Keratinocyte (primary cell): ENCODE measurements around the gene KCNK17. TPM values are rescaled to one million over a fixed set of nuclear protein-coding genes. Genes with fewer than 3 reads are reported as not detected.

Experiments
- DNase-seq: peaks from one replicate; pipeline ENCODE4 v3.0.0-alpha.2; 2011; ENCODE audit warnings: low read depth, missing footprints, low spot score
- FAIRE-seq: peaks from 2 replicates; lab custom pipeline; 2011; peaks lifted over from hg19 to GRCh38; lab: Jason Lieb, UNC
- H2AFZ ChIP-seq: 2 replicates; pipeline ENCODE4 v1.6.0; 2012; ENCODE audit warnings: low read length, control low read depth, inconsistent platforms; ENCODE audit not compliant: control insufficient read depth
- H3K27ac ChIP-seq: 2 replicates; pipeline ENCODE4 v1.5.1; 2011; ENCODE audit warnings: low read length; ENCODE audit not compliant: control insufficient read depth, insufficient read depth
- H3K27me3 ChIP-seq: 3 replicates; pipeline ENCODE4 v1.6.0; 2011; ENCODE audit warnings: low read length; ENCODE audit not compliant: control insufficient read depth, insufficient read depth; ENCODE audit errors: extremely low read depth
- H3K36me3 ChIP-seq, 2 experiments: 2 replicates in 1 of 2; 3 replicates in 1 of 2; pipeline ENCODE4 v1.5.1; 2011; ENCODE audit warnings: low read length in 2 of 2, mild to moderate bottlenecking in 1 of 2; ENCODE audit not compliant: control insufficient read depth in 2 of 2, insufficient read depth in 2 of 2; ENCODE audit errors: extremely low read depth in 1 of 2
- H3K4me1 ChIP-seq: 3 replicates; pipeline ENCODE4 v1.5.1; 2011; ENCODE audit warnings: low read length; ENCODE audit not compliant: control insufficient read depth, insufficient read depth; ENCODE audit errors: extremely low read depth
- H3K4me2 ChIP-seq: 3 replicates; pipeline ENCODE4 v1.6.0; 2011; ENCODE audit warnings: low read depth, low read length; ENCODE audit not compliant: control insufficient read depth, insufficient read depth; ENCODE audit errors: extremely low read depth
- H3K4me3 ChIP-seq, 3 experiments: fragments of 200-600 bp in 1 of 3; sonication (generic) in 1 of 3; 2 replicates in 2 of 3; 3 replicates in 1 of 3; pipeline ENCODE4 v1.5.1; 2011 to 2016; ENCODE audit warnings: low read length in 3 of 3, mild to moderate bottlenecking in 3 of 3, control low read depth in 2 of 3, inconsistent platforms in 1 of 3, low read depth in 1 of 3, mixed read lengths in 1 of 3, mixed run types in 1 of 3, moderate library complexity in 1 of 3; ENCODE audit not compliant: control insufficient read depth in 2 of 3, insufficient read depth in 2 of 3; ENCODE audit errors: extremely low read depth in 1 of 3
- H3K79me2 ChIP-seq: 2 replicates; pipeline ENCODE4 v1.6.0; 2012; ENCODE audit warnings: low read length; ENCODE audit not compliant: control insufficient read depth, insufficient read depth
- H3K9ac ChIP-seq: 3 replicates; pipeline ENCODE4 v1.6.0; 2011; ENCODE audit warnings: low read length; ENCODE audit not compliant: control insufficient read depth, insufficient read depth; ENCODE audit errors: extremely low read depth
- H3K9me1 ChIP-seq: 3 replicates; pipeline ENCODE4 v1.6.0; 2011; ENCODE audit warnings: low read length; ENCODE audit not compliant: control insufficient read depth, insufficient read depth; ENCODE audit errors: extremely low read depth
- H3K9me3 ChIP-seq: 2 replicates; pipeline ENCODE4 v1.5.1; 2012; ENCODE audit warnings: low read depth, low read length; ENCODE audit not compliant: control insufficient read depth
- H4K20me1 ChIP-seq: 3 replicates; pipeline ENCODE4 v1.6.0; 2011; ENCODE audit warnings: low read length; ENCODE audit not compliant: control insufficient read depth, insufficient read depth; ENCODE audit errors: extremely low read depth
- CTCF ChIP-seq, 3 experiments: IDR thresholded peaks in 1 of 3; conservative IDR thresholded peaks in 1 of 3; optimal IDR thresholded peaks in 1 of 3; 2 replicates in 2 of 3; 3 replicates in 1 of 3; pipeline versions ENCODE3 to v1.5.1; 2011; ENCODE audit warnings: low read length in 3 of 3, mild to moderate bottlenecking in 3 of 3, moderate library complexity in 2 of 3, control low read depth in 1 of 3, inconsistent platforms in 1 of 3; ENCODE audit not compliant: insufficient read depth in 2 of 3; ENCODE audit errors: extremely low read depth in 1 of 3
- EZH2 ChIP-seq: IDR thresholded peaks from one replicate; pipeline ENCODE4 v1.6.1; 2012; ENCODE audit warnings: inconsistent platforms, mild to moderate bottlenecking, low read length, moderate library complexity
- dilution Hi-C: fragments of 300-500 bp; cut with MboI; formaldehyde crosslinking; loops from one replicate; pipeline ENCODE4 v1.7.0; 2020; ENCODE audit warnings: low sequenced_read_pairs; ENCODE audit not compliant: extremely low pct_ligation_motif_present
- polyA plus RNA-seq, 5 experiments: library from polyadenylated mRNA; depleted of rRNA in 3 of 5; stranded (reverse) in 3 of 5; stranded (forward) in 1 of 5; unstranded in 1 of 5; fragments of >200 nt; gene quantifications; 1 replicate in 1 of 5; 2 replicates in 3 of 5; 3 replicates in 1 of 5; pipeline versions ENCODE4 v1.2.1 to v1.2.3, GENCODE V29; 2011 to 2012; ENCODE audit warnings: missing spikeins in 2 of 5, low read depth in 1 of 5, low replicate concordance in 1 of 5

The KCNK17 gene
- polyA plus RNA-seq, 1 donor (not counting 4 experiments of a cell fraction or from before 2014, with no cell fraction given): not detected

DNA sequence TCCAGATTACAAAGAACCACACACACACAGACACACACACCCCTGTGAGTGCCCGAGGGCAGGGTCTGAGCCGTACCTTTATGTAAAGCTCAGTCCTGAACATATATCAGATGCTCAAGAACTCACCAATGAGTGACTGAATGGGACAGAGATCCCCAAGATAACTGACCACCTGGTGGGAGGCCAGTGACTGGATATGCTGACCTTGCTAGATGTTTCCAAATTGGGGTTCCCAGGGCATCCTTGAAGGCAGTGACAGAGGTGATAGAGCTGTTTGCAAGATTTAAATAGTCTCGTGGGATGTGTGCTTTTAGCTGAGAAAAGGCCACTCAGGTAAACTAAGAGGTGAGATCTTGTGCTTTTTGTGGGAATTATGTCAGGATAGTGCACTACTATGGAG is 39.3 kb downstream of the KCNK17 start:
- TF ChIP-seq CTCF (optimal IDR thresholded peaks at IDR 0.05 in 1 of 3, IDR thresholded peaks at IDR 0.05 in 1 of 3, conservative IDR thresholded peaks at IDR 0.05 in 1 of 3; ENCODE audit: extremely low read depth in 1 of 3, insufficient read depth in 2 of 3, low read length in 3 of 3) (no peak), EZH2 (no peak)
- Histone ChIP-seq H3K27ac (no peak overlapping the region), H3K4me1 (no peaks in the 10 kb centered on the region), H3K9ac (no peak overlapping the region), H3K27me3 (no peaks in the 10 kb centered on the region), H2AFZ (no peak overlapping the region), H3K9me3 (no peaks in the 10 kb centered on the region), H3K36me3 (no peaks in the 10 kb centered on the region), H3K79me2 (no peaks in the 10 kb centered on the region), H3K4me2 (no peak overlapping the region), H3K4me3 (no peak overlapping the region), H4K20me1 (no peaks in the 10 kb centered on the region), H3K9me1 (no peaks in the 10 kb centered on the region)
- no peak for DNase-seq
- dilution Hi-C loops: no loop called here
- FAIRE-seq: no peak

GRCh38 chr6:39274471-39274870 is 39.7 kb downstream of the KCNK17 start:
- Histone ChIP-seq H3K4me3 (no peak overlapping the region), H3K4me1 (no peaks in the 10 kb centered on the region), H3K27me3 (no peaks in the 10 kb centered on the region), H2AFZ (no peak overlapping the region), H3K9me3 (no peaks in the 10 kb centered on the region), H4K20me1 (no peaks in the 10 kb centered on the region), H3K27ac (no peak overlapping the region), H3K4me2 (no peak overlapping the region), H3K79me2 (no peaks in the 10 kb centered on the region), H3K9me1 (no peaks in the 10 kb centered on the region), H3K9ac (no peak overlapping the region), H3K36me3 (no peaks in the 10 kb centered on the region)
- DNase-seq (no peak), FAIRE-seq (no peak)
- dilution Hi-C loops: no loop called here
- no peak for TF ChIP-seq EZH2
- TF ChIP-seq CTCF (optimal IDR thresholded peaks at IDR 0.05 in 1 of 3, IDR thresholded peaks at IDR 0.05 in 1 of 3, conservative IDR thresholded peaks at IDR 0.05 in 1 of 3; ENCODE audit: extremely low read depth in 1 of 3, insufficient read depth in 2 of 3, low read length in 3 of 3): no peak
